GM21528 (cell line): ENCODE data around the gene FES.
"Not testable (repeated sequence)": the region's sequence is repeated elsewhere in the genome, so short reads cannot be mapped to it uniquely, and the experiment has no call there.

Experiments used
- ATAC-seq: cut with Tn5 transposase; IDR thresholded peaks from one replicate; pipeline ENCODE4 v1.9.1; 2021; ENCODE audit warnings: mild to moderate bottlenecking, moderate library complexity; ENCODE audit not compliant: unreplicated experiment, low FRiP score

The FES gene

GRCh38 chr15:90907051-90907660 is 22.9 kb downstream of the FES start:
- no peak for ATAC-seq

GRCh38 chr15:90907838-90908507 is 23.7 kb downstream of the FES start:
- no peak for ATAC-seq

- not testable (repeated sequence) for ATAC-seq
These were observed 25.1 kb downstream of the FES start for GRCh38 chr15:90909449-90909848.

- no peak for ATAC-seq
These were observed 25.7 kb downstream of the FES start for GRCh38 chr15:90909976-90910375.

- no peak for ATAC-seq
These were observed 26.4 kb downstream of the FES start for GRCh38 chr15:90910441-90911301.

GRCh38 chr15:90911302-90911623 is 27.0 kb downstream of the FES start:
- ATAC-seq = no peak

GRCh38 chr15:90911906-90912769 is 27.8 kb downstream of the FES start:
- ATAC-seq = no peak

- ATAC-seq = no peak
These were observed 28.4 kb downstream of the FES start for GRCh38 chr15:90912770-90913075.

- ATAC-seq = no peak
These were observed 29.2 kb downstream of the FES start for GRCh38 chr15:90913398-90913944.

GRCh38 chr15:90914305-90915080 is 30.2 kb downstream of the FES start:
- ATAC-seq = no peak

GRCh38 chr15:90915216-90915807 is 31.0 kb downstream of the FES start:
- no peak for ATAC-seq

- no peak for ATAC-seq
These were observed 31.6 kb downstream of the FES start for GRCh38 chr15:90915808-90916440.

GRCh38 chr15:90916461-90916860 is 32.2 kb downstream of the FES start:
- ATAC-seq = no peak

GRCh38 chr15:90917569-90917968 is 33.3 kb downstream of the FES start:
- ATAC-seq = no peak

GRCh38 chr15:90918034-90918788 is 33.9 kb downstream of the FES start:
- ATAC-seq = no peak

GRCh38 chr15:90918835-90919234 is 34.5 kb downstream of the FES start:
- ATAC-seq = no peak

- no peak for ATAC-seq
These were observed 37.6 kb downstream of the FES start for GRCh38 chr15:90921887-90922286.

GRCh38 chr15:90922712-90923322 is 38.5 kb downstream of the FES start:
- peak; percentile 58 for ATAC-seq
